H1 (cell line): ENCODE data around the gene BHLHE23. TPM values are rescaled to one million over a fixed set of nuclear protein-coding genes. Genes with fewer than 3 reads are reported as not detected.

Experiments
- CTCF ChIA-PET: fragments of 300-600 bp; sonication (Branson Sonifier 250); formaldehyde crosslinking; loops from one replicate; lab custom pipeline; 2021; ENCODE audit not compliant: partially characterized antibody; lab: Charles Lee
- POLR2A ChIA-PET: fragments of 300-600 bp; sonication (Branson Sonifier 250); formaldehyde crosslinking; loops from one replicate; lab custom pipeline; 2021; ENCODE audit warnings: inconsistent platforms; ENCODE audit not compliant: partially characterized antibody; lab: Charles Lee
- DNase-seq, 2 experiments: peaks; one replicate each; pipeline versions ENCODE4 v3.0.0 to v3.0.0-alpha.2; 2010 to 2022; ENCODE audit warnings: low spot score in 2 of 2, low read depth in 1 of 2, mixed read lengths in 1 of 2
- FAIRE-seq: peaks from 2 replicates; lab custom pipeline; 2011; peaks lifted over from hg19 to GRCh38; lab: Jason Lieb, UNC
- H2AFZ ChIP-seq: 2 replicates; pipeline ENCODE4 v1.8.1; 2012; ENCODE audit warnings: low read length, inconsistent platforms
- H2AK5ac ChIP-seq: 2 replicates; pipeline ENCODE4 v1.6.1; 2013; ENCODE audit warnings: low read depth, low read length
- H2BK120ac ChIP-seq: replicated peaks from 2 replicates; pipeline ENCODE3; 2013; ENCODE audit warnings: low read depth, low read length, inconsistent platforms
- H2BK12ac ChIP-seq: 2 replicates; pipeline ENCODE4 v1.6.1; 2013; ENCODE audit warnings: low read depth, low read length
- H2BK15ac ChIP-seq: 2 replicates; pipeline ENCODE4 v1.6.1; 2013; ENCODE audit warnings: low read length
- H2BK20ac ChIP-seq: 2 replicates; pipeline ENCODE4 v1.6.1; 2013; ENCODE audit warnings: low read length
- H2BK5ac ChIP-seq: 2 replicates; pipeline ENCODE4 v1.6.1; 2013; ENCODE audit warnings: low read depth, low read length
- H3K14ac ChIP-seq: 2 replicates; pipeline ENCODE4 v1.6.1; 2013; ENCODE audit warnings: inconsistent platforms; ENCODE audit not compliant: insufficient read length
- H3K18ac ChIP-seq: 2 replicates; pipeline ENCODE4 v1.6.1; 2013; ENCODE audit warnings: low read length; ENCODE audit errors: extremely low read depth
- H3K23ac ChIP-seq: 2 replicates; pipeline ENCODE4 v1.6.1; 2013; ENCODE audit warnings: inconsistent platforms; ENCODE audit not compliant: insufficient read length
- H3K23me2 ChIP-seq: 2 replicates; pipeline ENCODE4 v1.6.1; 2013; ENCODE audit warnings: low read depth, low read length
- H3K27ac ChIP-seq: 2 replicates; pipeline ENCODE4 v1.6.1; 2011; ENCODE audit warnings: low read depth, low read length, inconsistent platforms
- H3K27me3 ChIP-seq, 4 experiments: replicated peaks in 1 of 4; 1 replicate in 1 of 4; 2 replicates in 3 of 4; pipeline versions ENCODE4 v1.6.1 to v1.8.1; 2011 to 2013; ENCODE audit warnings: low read length in 3 of 4, mild to moderate bottlenecking in 3 of 4, inconsistent platforms in 2 of 4, mixed read lengths in 2 of 4, moderate library complexity in 1 of 4; ENCODE audit not compliant: control insufficient read depth in 3 of 4, insufficient read depth in 3 of 4; ENCODE audit errors: extremely low read depth in 1 of 4
- H3K36me3 ChIP-seq, 4 experiments: 2 replicates each; pipeline versions ENCODE4 v1.6.1 to v1.8.1; 2011 to 2013; ENCODE audit warnings: mild to moderate bottlenecking in 4 of 4, low read length in 3 of 4, moderate library complexity in 2 of 4, control low read depth in 1 of 4, inconsistent platforms in 1 of 4; ENCODE audit not compliant: insufficient read depth in 4 of 4, control insufficient read depth in 2 of 4
- H3K4ac ChIP-seq: replicated peaks from 2 replicates; pipeline ENCODE3; 2013; ENCODE audit warnings: low read length, low read depth, mixed read lengths, inconsistent platforms; ENCODE audit not compliant: insufficient read length
- H3K4me1 ChIP-seq, 4 experiments: replicated peaks in 1 of 4; 1 replicate in 1 of 4; 2 replicates in 3 of 4; pipeline versions ENCODE4 v1.6.1 to v1.8.1; 2011 to 2013; ENCODE audit warnings: low read length in 3 of 4, inconsistent platforms in 2 of 4, mixed read lengths in 1 of 4; ENCODE audit not compliant: insufficient read depth in 4 of 4, control insufficient read depth in 3 of 4
- H3K4me2 ChIP-seq, 2 experiments: 2 replicates each; pipeline versions ENCODE4 v1.6.1 to v1.8.1; 2011 to 2013; ENCODE audit warnings: low read depth in 2 of 2, low read length in 2 of 2, control low read depth in 1 of 2, inconsistent platforms in 1 of 2, mild to moderate bottlenecking in 1 of 2; ENCODE audit not compliant: insufficient read depth in 1 of 2
- H3K4me3 ChIP-seq, 4 experiments: fragments of 200-600, 300-600 bp in 1 of 4; sonication (generic), shearing (Covaris generic), sonication (Bioruptor Twin) in 1 of 4; 2 replicates each; pipeline versions ENCODE4 v1.5.1 to v1.8.1; 2011 to 2016; ENCODE audit warnings: low read length in 4 of 4, low read depth in 3 of 4, control low read depth in 2 of 4, inconsistent platforms in 2 of 4, mild to moderate bottlenecking in 2 of 4, mixed read lengths in 1 of 4, moderate library complexity in 1 of 4; ENCODE audit not compliant: insufficient read depth in 2 of 4; ENCODE audit errors: extremely low read depth in 1 of 4
- H3K56ac ChIP-seq: replicated peaks from 2 replicates; pipeline ENCODE3; 2013; ENCODE audit warnings: low read depth, mild to moderate bottlenecking, mixed read lengths, low read length, inconsistent platforms; ENCODE audit not compliant: insufficient read length
- H3K79me1 ChIP-seq: 2 replicates; pipeline ENCODE4 v1.6.1; 2013; ENCODE audit warnings: low read depth, low read length, control low read depth
- H3K79me2 ChIP-seq, 2 experiments: 2 replicates each; pipeline versions ENCODE4 v1.6.1 to v1.8.1; 2012 to 2013; ENCODE audit warnings: low read length in 2 of 2, mild to moderate bottlenecking in 2 of 2, inconsistent platforms in 1 of 2; ENCODE audit not compliant: insufficient read depth in 2 of 2, control insufficient read depth in 1 of 2
- H3K9ac ChIP-seq, 4 experiments: replicated peaks in 1 of 4; 1 replicate in 1 of 4; 2 replicates in 3 of 4; pipeline versions ENCODE4 v1.6.1 to v1.8.1; 2011 to 2013; ENCODE audit warnings: low read depth in 3 of 4, low read length in 3 of 4, control low read depth in 2 of 4, mild to moderate bottlenecking in 2 of 4, moderate library complexity in 2 of 4, inconsistent platforms in 1 of 4; ENCODE audit errors: extremely low read depth in 1 of 4
- H3K9me3 ChIP-seq, 2 experiments: 2 replicates each; pipeline versions ENCODE4 v1.6.1 to v1.8.1; 2012 to 2013; ENCODE audit warnings: mild to moderate bottlenecking in 2 of 2, moderate library complexity in 2 of 2, control low read depth in 1 of 2, inconsistent platforms in 1 of 2, low read depth in 1 of 2, low read length in 1 of 2, mixed read lengths in 1 of 2; ENCODE audit not compliant: insufficient read depth in 2 of 2
- H4K20me1 ChIP-seq, 2 experiments: replicated peaks in 1 of 2; 2 replicates each; pipeline versions ENCODE3 to v1.8.1; 2011 to 2013; ENCODE audit warnings: inconsistent platforms in 2 of 2, low read length in 2 of 2, mild to moderate bottlenecking in 1 of 2; ENCODE audit not compliant: insufficient read depth in 2 of 2, control insufficient read depth in 1 of 2
- H4K5ac ChIP-seq: 2 replicates; pipeline ENCODE4 v1.6.1; 2013; ENCODE audit warnings: low read length, low read depth, mixed read lengths, inconsistent platforms; ENCODE audit not compliant: insufficient read length
- H4K8ac ChIP-seq: 2 replicates; pipeline ENCODE4 v1.8.0; 2013; ENCODE audit warnings: mild to moderate bottlenecking, moderate library complexity, low read length, inconsistent platforms; ENCODE audit not compliant: insufficient read depth; ENCODE audit errors: extremely low read depth
- H4K91ac ChIP-seq: replicated peaks from 2 replicates; pipeline ENCODE3; 2013; ENCODE audit warnings: low read length, mixed read lengths, inconsistent platforms; ENCODE audit not compliant: insufficient read length
- BRCA1 ChIP-seq: IDR thresholded peaks from 2 replicates; pipeline ENCODE4 v1.6.1; 2012; ENCODE audit warnings: low read depth, low read length, improper control_type of control experiment
- GABPA ChIP-seq: IDR thresholded peaks from 2 replicates; pipeline ENCODE4 v1.6.1; 2011; ENCODE audit warnings: mild to moderate bottlenecking, low read length, moderate library complexity, borderline replicate concordance; ENCODE audit not compliant: insufficient read depth
- WGBS, 2 experiments: shearing (Covaris generic) in 1 of 2; methylation state at CpG; one replicate each; pipeline versions ENCODE4 v1.1.6 to v1.1.7; 2013 to 2015; ENCODE audit warnings: low lambda C conversion rate in 2 of 2, mixed read lengths in 2 of 2, inconsistent platforms in 1 of 2, low coverage in 1 of 2, missing lambda C conversion rate in 1 of 2; ENCODE audit not compliant: insufficient replicate concordance in 2 of 2, insufficient coverage in 1 of 2, insufficient read length in 1 of 2; ENCODE audit errors: extremely low coverage in 1 of 2, missing lambda C conversion rate in 1 of 2; 5-methylcytosine and 5-hydroxymethylcytosine counted together
- polyA plus RNA-seq, 7 experiments: library from polyadenylated mRNA; depleted of rRNA in 3 of 7; stranded (reverse) in 5 of 7; unstranded in 2 of 7; fragments of >200 nt in 5 of 7; fragments of 200-250 nt in 2 of 7; gene quantifications; 1 replicate in 5 of 7; 2 replicates in 1 of 7; 4 replicates in 1 of 7; pipeline versions ENCODE4 v1.2.1 to v1.2.3, GENCODE V29; 2011 to 2013; ENCODE audit warnings: missing spikeins in 2 of 7, mixed read lengths in 2 of 7
- total RNA-seq: library from RNA; stranded (reverse); fragmentation: NEBNext Ultra II Directional; extraction: Animal tissue kit (Norgen Biotek cat#: 25700); gene quantifications from 2 replicates; pipeline ENCODE4 v1.2.1, GENCODE V29; 2021
- TF ChIP-seq, protein P1 (sequence below): IDR thresholded peaks from 2 replicates; pipeline ENCODE4 v1.6.1; 2012; ENCODE audit warnings: low read length, inconsistent platforms

Gene BHLHE23
- total and polyA plus RNA-seq, 2 of the 8 experiments (the other 6 are each of a cell fraction or from before 2014, with no cell fraction given) = 0.47 TPM; not detected in 1

DNA sequence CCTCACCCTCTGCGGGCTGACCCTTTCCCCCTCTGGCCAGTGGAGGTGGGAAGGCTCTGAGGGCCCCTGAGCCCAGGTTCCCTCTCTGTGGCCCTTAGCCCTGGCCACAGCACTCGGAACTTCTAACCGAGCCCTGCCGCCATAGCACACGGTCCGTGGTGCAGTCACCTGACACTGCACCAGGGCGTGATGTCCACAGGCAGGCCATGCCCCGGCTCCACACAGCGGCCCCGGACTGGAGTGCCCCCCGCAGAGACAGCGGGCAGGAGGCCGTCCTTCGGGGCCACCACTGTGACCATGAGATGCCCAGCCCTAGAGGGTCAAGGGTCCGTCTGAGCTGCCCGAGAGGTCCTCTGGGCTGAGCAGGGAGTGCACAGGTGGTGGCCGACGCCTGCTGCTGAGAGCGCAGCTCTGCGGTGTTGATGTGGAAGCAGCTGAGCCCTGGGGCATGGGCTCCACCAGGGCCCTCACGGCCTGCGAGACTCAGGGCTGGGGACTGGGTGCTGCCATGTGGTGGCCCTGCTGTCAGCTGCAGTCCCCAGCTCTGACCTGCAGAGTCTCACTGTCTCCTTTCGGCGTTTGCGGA lies 11.2 kb upstream of the BHLHE23 start:
- H3K14ac ChIP-seq = no peak overlapping the region
- CTCF ChIA-PET = interaction anchor here (1.1 to 3.3 kb wide), 2 partner anchors 10 to 47 kb away, joined by 3 to 17 read pairs; partner anchors contain the start of gene BHLHE23
- H4K20me1 ChIP-seq = no peaks in the 10 kb centered on the region
- 0 out of 2 replicates have a peak overlapping the region, but pooled peaks have one; percentile 32 for H2BK20ac ChIP-seq
- no peak overlapping the region for H3K4ac ChIP-seq
- no peaks in the 10 kb centered on the region for H3K79me2 ChIP-seq
- peaks cover 0 to 10% (median 7%) of the 10 kb centered on the region in 4 experiments; a peak in 5 of 7 replicates for H3K27me3 ChIP-seq
- H2BK5ac ChIP-seq = no peak overlapping the region
- H3K56ac ChIP-seq = no peak overlapping the region
- H3K9me3 ChIP-seq = peaks cover 2 to 4% of the 10 kb centered on the region in 2 experiments; a peak in 2 of 4 replicates
- no peak overlapping the region for H3K9ac ChIP-seq
- H3K18ac ChIP-seq = no peak overlapping the region
- no peak overlapping the region for H2BK120ac ChIP-seq
- H2BK12ac ChIP-seq = 0 out of 2 replicates have a peak overlapping the region, but pooled peaks have one; percentile 39
- peak overlapping the region; percentile 35; the same call in 1 of the 2 replicates for H4K8ac ChIP-seq
- FAIRE-seq = no peak
- peak overlapping the region; percentile 75; the same call in 1 of the 2 replicates for H2AK5ac ChIP-seq
- no peak overlapping the region for H3K4me2 ChIP-seq
- POLR2A ChIA-PET = interaction anchor here (0.6 kb wide), 1 partner anchor 1093 kb away, joined by 3 read pairs; no protein-coding TSS in a partner anchor
- peak overlapping the region; percentile 72; the same call in 1 of the 2 replicates for H2BK15ac ChIP-seq
- TF ChIP-seq BRCA1 (no peak), GABPA (no peak)
- TF ChIP-seq, protein P1, sequence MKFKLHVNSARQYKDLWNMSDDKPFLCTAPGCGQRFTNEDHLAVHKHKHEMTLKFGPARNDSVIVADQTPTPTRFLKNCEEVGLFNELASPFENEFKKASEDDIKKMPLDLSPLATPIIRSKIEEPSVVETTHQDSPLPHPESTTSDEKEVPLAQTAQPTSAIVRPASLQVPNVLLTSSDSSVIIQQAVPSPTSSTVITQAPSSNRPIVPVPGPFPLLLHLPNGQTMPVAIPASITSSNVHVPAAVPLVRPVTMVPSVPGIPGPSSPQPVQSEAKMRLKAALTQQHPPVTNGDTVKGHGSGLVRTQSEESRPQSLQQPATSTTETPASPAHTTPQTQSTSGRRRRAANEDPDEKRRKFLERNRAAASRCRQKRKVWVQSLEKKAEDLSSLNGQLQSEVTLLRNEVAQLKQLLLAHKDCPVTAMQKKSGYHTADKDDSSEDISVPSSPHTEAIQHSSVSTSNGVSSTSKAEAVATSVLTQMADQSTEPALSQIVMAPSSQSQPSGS = no peak
- no peaks in the 10 kb centered on the region for H3K23me2 ChIP-seq
- 90% methylated on average over 25 of the region's 25 CpGs; no CpG with 5 or more reads in 1 of the 2 experiments for WGBS, 2 experiments
- DNase-seq = no peak
- no peak overlapping the region for H4K5ac ChIP-seq
- no peak overlapping the region for H3K23ac ChIP-seq
- H3K79me1 ChIP-seq = no peaks in the 10 kb centered on the region
- no peaks in the 10 kb centered on the region for H3K36me3 ChIP-seq
- H2AFZ ChIP-seq = no peak overlapping the region
- H3K4me3 ChIP-seq = no peak overlapping the region
- peaks cover 0 to 11% (median 6%) of the 10 kb centered on the region in 4 experiments; a peak in 6 of 7 replicates for H3K4me1 ChIP-seq
- no peak overlapping the region for H4K91ac ChIP-seq
- H3K27ac ChIP-seq = no peak overlapping the region
